GM18505 (cell line): ENCODE measurements around the gene UBALD2.
A peak's percentile ranks its signal among the peaks of the same experiment; 100 is the strongest.
"Not testable (repeated sequence)": the region's sequence is repeated elsewhere in the genome, so short reads cannot be mapped to it uniquely, and the experiment has no call there.

Experiments used
- ATAC-seq: cut with Tn5 transposase; IDR thresholded peaks from one replicate; pipeline ENCODE4 v1.9.1; 2021; ENCODE audit not compliant: unreplicated experiment
- POLR2A ChIP-seq: IDR thresholded peaks from 4 replicates; pipeline ENCODE4 v1.6.1; 2011; ENCODE audit warnings: borderline replicate concordance; ENCODE audit not compliant: insufficient read depth, insufficient read length; ENCODE audit errors: extremely low read depth

The UBALD2 gene

GRCh38 chr17:76251478-76252039 lies 13.6 kb upstream of the UBALD2 start:
- no peak for TF ChIP-seq POLR2A
- ATAC-seq = no peak

DNA sequence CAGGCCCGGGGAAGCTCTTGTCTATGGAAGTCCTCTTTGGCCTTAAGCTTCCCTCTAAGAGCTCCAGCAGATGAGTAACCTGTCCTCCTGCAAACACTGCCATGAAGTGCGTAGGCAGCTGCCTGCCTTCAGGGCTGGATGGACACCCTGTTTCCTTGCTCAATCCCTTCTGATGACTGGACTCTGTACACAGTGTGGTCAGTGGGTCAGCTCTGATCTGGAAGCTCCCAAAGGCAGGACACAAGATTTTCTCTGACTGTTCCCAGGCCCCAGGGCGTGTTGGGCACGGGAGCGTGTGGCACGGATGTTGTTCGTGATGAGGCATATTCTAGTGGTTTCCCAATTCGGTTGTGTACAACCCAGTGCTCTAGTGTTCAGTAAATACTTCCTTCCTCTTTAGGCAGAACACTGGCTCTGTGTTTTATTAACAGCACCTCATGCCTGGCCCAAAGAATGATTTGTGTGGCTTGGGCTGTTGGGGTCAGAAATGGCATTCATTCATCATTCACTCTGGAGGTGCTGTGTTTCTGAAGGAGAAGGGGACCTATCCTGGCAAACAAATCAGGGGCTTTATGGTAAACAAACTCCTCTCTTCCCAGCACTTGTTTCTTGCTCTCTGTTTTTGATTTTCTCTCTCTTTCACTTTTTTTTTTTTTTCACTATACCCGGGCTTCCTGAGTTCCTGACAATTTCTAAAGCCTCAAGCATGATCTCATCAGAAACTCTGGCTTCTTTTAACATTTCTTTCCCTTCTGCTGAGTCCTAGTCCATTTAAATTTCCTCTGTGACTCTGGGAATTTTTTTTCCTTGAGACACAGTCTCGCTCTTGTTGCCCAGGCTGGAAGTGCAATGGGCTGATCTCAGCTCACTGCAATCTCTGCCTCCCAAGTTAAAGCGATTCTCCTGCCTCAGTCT lies 12.9 kb upstream of the UBALD2 start:
- peak; percentile 50 for ATAC-seq
- TF ChIP-seq POLR2A = peak; percentile 49

GRCh38 chr17:76252967-76253766 lies 12.0 kb upstream of the UBALD2 start:
- ATAC-seq = not testable (repeated sequence)

DNA sequence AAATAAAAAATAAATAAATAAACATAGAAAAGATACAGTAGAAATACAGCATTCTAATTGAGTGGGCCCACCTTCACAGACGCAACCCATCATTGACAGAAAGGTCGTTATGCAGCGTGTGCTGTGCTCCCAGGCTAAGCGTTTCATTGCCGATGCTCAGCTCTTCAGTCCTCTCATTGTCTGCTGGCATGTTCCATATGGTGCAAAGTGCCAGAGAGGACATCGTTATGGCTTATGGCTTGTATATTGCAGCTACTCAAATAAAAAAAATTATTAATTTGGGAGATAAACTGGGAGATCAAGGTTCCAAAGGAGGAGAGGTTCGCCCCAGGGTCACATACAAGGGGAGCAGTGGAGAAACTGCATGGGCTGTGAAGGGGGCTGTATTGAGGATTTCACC lies 11.3 kb upstream of the UBALD2 start:
- TF ChIP-seq POLR2A = no peak
- no peak for ATAC-seq

DNA sequence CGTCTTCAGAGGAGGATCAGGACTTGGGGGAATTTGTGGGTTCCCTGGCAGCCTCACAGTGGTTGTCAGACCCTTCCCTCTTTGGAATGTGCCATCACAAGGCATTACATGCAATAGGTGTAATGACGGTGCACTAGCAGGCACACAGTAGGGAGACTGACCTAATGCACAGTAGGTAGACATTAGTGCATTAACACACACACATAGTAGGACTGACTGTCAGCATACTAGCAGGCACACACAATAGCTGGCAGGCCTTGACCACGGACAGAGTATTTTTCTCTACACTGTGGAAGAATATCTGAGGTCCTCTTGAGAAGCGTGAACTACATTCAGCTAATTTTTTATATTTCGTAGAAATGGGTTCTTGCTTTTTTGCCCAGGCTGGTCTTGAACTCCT lies 10.9 kb upstream of the UBALD2 start:
- TF ChIP-seq POLR2A = no peak
- ATAC-seq = no peak

- TF ChIP-seq POLR2A = no peak
- ATAC-seq = no peak
Observed at GRCh38 chr17:76255801-76256429, 9.2 kb upstream of the UBALD2 start.

DNA sequence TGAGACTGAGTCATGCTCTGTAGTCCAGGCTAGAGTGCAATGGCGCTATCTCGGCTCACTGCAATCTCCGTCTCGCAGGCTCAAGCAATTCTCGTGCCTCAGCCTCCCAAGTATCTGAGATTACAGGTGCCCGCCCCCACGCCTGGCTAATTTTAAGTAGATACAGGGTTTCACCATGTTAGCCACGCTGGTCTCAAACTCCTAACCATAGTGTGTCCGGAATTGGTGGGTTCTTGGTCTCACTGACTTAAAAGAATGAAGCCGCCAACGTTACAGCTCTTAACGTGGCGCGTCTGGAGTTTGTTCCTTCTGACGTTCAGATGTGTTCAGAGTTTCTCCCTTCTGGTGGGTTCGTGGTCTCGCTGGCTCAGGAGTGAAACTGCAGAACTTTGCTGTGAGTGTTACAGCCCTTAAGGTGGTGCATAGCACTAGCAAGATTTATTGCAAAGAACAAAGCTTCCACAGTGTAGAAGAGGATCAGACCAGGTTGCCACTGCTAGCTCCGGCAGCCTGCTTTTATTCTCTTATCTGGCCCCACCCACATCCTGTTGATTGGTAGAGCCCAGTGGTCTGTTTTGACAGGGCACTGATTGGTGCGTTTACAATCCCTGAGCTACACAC lies 8.6 kb upstream of the UBALD2 start:
- ATAC-seq = not testable (repeated sequence)

- no peak for TF ChIP-seq POLR2A
- ATAC-seq = no peak
Observed at GRCh38 chr17:76260220-76260619, 4.9 kb upstream of the UBALD2 start.

DNA sequence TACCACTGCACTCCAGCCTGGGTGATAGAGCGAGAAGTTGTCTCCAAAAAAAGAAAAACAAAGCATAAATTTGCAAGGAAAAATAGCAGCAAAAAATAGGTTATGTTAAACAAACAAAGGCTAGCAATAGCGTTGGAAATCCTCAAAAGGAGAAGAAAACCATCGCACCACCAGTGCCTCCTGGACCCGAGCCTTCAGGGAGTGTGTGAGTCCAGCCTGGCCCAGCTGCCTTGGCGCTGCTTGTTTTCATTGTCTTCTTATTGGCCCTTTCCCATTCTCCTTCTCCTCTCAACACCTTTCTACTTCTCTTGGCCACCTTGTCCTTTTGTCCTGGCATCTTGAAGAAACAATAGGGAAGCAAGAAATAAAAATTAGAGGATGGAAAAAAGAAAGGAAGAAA lies 4.5 kb upstream of the UBALD2 start:
- no peak for ATAC-seq
- peak; percentile 68 for TF ChIP-seq POLR2A

- ATAC-seq = no peak
- TF ChIP-seq POLR2A = peak; percentile 41
Observed at GRCh38 chr17:76261421-76262215, 3.5 kb upstream of the UBALD2 start.

DNA sequence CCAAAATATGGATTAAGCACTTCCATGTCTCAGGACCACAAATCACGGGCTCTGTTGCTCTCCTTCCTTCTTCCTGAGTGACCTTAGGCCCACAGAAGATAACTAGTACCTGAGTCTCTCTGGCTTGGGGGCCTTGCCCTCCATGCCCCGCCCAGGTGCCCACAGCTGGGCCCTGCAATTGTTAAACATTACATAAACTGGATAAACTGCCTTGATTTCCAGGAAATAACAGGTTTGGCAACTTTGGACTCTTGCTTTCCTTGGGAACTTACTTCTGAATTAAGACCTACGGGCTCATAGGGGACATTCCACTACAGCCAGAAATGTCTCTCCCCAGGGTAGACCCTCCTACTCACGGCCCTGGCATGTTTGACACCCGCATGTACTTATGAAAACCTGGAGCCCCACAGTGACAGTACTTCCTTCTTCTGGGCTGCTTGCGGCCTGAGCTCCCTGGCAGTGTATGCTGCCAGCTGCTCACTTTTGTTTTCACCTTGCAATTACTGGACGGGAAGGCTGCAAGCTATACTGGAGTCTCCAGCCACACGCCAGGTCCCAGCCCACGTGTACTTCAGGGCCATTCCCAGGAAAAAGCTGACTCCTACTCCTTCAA lies 2.3 kb upstream of the UBALD2 start:
- ATAC-seq = no peak
- TF ChIP-seq POLR2A = peak; percentile 49

DNA sequence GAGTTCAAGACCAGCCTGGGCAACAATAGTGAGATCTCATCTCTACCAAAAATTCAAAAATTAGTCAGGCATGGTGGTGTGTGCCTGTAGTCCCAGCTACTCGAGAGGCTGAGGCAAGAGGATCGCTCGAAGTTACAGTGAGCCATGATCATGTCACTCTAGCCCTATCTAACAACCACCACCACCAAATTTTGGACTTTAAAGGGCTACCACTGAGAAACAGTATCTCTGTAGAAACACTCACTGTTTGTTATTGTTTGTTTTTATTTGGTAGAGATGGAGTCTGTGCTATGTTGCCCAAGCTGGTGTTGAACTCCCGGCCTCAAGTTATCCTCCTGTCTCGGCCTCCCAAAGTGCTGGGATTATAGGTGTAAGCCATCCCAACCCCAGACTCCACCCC lies 1.3 kb upstream of the UBALD2 start:
- no peak for TF ChIP-seq POLR2A
- ATAC-seq = no peak

GRCh38 chr17:76264425-76264754 lies 758 bp upstream of the UBALD2 start:
- no peak for ATAC-seq
- no peak for TF ChIP-seq POLR2A
